ENCODE data around the gene GPC6. TPM values are rescaled to one million over a fixed set of nuclear protein-coding genes. Genes with fewer than 3 reads are reported as not detected.

The GPC6 gene
- total RNA-seq, 1 donor from 2014 or later: 8.4 TPM

DNA sequence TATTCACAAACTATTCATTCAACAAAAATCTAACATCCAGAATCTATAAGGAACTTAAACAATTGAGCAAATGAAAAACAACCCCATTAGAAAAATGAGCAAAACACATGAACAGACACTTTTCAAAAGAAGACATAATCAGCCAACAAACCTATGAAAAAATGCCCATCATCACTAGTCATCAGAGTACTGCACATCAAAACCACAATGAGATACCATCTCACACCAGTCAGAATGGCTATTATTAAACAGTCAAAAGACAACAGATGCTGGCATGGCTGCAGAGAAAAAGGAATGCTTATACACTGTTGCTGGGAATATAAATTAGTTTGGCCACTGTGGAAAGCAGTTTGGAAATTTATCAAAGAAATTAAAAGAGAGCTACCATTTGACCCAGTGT is 487.6 kb downstream of the GPC6 start:
- DNase-seq: no peak
- intact Hi-C loops (cut with DNase I): no loop called here
- TF ChIP-seq, protein P1, sequence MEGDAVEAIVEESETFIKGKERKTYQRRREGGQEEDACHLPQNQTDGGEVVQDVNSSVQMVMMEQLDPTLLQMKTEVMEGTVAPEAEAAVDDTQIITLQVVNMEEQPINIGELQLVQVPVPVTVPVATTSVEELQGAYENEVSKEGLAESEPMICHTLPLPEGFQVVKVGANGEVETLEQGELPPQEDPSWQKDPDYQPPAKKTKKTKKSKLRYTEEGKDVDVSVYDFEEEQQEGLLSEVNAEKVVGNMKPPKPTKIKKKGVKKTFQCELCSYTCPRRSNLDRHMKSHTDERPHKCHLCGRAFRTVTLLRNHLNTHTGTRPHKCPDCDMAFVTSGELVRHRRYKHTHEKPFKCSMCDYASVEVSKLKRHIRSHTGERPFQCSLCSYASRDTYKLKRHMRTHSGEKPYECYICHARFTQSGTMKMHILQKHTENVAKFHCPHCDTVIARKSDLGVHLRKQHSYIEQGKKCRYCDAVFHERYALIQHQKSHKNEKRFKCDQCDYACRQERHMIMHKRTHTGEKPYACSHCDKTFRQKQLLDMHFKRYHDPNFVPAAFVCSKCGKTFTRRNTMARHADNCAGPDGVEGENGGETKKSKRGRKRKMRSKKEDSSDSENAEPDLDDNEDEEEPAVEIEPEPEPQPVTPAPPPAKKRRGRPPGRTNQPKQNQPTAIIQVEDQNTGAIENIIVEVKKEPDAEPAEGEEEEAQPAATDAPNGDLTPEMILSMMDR (IDR thresholded peaks at IDR 0.05): no peak
- H3K36me3 ChIP-seq: no peaks in the 10 kb centered on the region
- H3K9me3 ChIP-seq: peaks cover 4% of the 10 kb centered on the region
- H3K27me3 ChIP-seq: no peaks in the 10 kb centered on the region
- no peak overlapping the region for H3K4me3 ChIP-seq
- no peaks in the 10 kb centered on the region for H3K4me1 ChIP-seq
- no peak overlapping the region for H3K27ac ChIP-seq
- no peak for ATAC-seq

DNA sequence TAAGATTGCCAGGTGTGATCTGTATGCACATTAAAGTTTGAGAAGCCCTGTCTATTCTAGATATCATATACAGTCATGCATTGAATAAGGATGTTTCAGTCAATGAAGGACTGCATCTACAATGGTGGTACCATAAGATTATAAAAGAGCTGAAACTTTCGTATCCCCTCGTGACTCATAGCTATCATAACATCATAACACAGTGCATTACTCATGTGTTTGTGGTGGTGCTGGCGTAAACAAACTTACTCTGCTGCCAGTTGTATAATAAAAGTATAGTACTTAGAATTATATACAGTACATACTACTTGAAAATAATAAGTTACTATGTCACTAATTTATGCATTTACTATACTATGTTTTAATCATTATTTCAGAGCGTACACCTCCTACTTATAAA is 489.3 kb downstream of the GPC6 start:
- Histone ChIP-seq H3K36me3 (no peaks in the 10 kb centered on the region), H3K4me3 (no peak overlapping the region), H3K4me1 (no peaks in the 10 kb centered on the region), H3K27me3 (no peaks in the 10 kb centered on the region), H3K9me3 (peaks cover 4% of the 10 kb centered on the region), H3K27ac (no peak overlapping the region)
- no peak for ATAC-seq
- DNase-seq: no peak
- intact Hi-C loops (cut with DNase I): no loop called here
- TF ChIP-seq, protein P1 (IDR thresholded peaks at IDR 0.05): no peak

DNA sequence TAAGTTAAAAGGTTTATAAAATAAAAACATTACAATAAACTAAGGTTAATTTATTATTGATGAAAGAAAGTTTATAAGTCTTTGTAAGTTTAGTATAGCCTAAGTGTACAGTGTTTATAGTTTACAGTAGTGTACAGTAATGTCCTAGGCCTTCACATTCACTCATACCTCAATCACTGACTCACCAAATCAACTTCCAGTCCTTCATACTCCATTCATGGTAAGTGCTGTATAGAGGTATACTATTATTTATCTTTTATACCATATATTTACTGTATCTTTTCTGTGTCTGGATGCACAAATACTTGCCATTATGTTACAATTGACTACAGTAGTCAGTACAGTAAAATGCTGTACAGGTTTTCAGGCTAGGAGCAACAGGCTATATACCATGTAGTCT is 490.0 kb downstream of the GPC6 start:
- TF ChIP-seq, protein P1 (IDR thresholded peaks at IDR 0.05): no peak
- intact Hi-C loops (cut with DNase I): no loop called here
- Histone ChIP-seq H3K27ac (no peak overlapping the region), H3K27me3 (no peaks in the 10 kb centered on the region), H3K36me3 (no peaks in the 10 kb centered on the region), H3K4me1 (no peaks in the 10 kb centered on the region), H3K9me3 (peaks cover 4% of the 10 kb centered on the region), H3K4me3 (no peak overlapping the region)
- no peak for ATAC-seq
- no peak for DNase-seq

DNA sequence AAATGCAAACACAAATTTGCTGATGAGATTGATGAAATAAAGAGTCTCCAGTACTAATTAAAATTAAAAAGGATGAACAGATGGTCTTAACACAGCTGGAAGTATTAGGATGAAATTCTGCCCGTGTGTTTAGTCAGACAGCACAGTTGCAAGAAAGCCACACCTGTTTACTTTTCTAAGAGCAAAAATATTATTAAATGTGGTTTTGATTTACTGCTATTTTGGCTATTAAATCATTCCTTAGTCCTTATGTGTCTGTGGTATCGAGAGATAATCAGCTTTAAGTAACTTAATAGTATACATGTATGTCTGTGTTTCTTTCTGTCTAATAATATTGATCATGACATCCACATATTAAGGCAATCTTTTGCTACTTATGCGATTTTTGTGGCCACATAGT is 494.9 kb downstream of the GPC6 start:
- TF ChIP-seq, protein P1 (IDR thresholded peaks at IDR 0.05): no peak
- H3K4me3 ChIP-seq: no peak overlapping the region
- ATAC-seq: no peak
- H3K9me3 ChIP-seq: no peaks in the 10 kb centered on the region
- H3K27ac ChIP-seq: no peak overlapping the region
- intact Hi-C loops (cut with DNase I): no loop called here
- no peaks in the 10 kb centered on the region for H3K27me3 ChIP-seq
- no peaks in the 10 kb centered on the region for H3K4me1 ChIP-seq
- DNase-seq: no peak
- H3K36me3 ChIP-seq: no peaks in the 10 kb centered on the region

DNA sequence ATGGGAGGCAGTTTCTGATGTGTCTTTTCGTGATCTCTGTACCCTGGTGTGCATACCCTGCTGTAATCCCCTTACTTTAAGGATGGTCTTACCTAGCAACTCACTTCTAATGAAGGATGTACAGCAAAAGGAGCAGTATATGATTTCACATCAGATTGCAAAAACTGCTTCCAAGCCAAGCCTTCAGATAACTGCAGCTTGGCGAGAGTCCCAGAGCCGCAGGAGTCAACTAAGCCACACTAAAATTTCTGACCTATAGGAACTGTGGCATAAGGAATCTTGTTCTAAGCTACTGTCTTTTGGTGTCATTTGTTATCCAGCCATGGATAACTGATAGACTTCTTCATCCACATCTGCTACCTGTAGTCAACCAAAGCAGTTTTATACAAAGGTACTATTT is 496.7 kb downstream of the GPC6 start:
- no peak for ATAC-seq
- DNase-seq: no peak
- TF ChIP-seq, protein P1 (IDR thresholded peaks at IDR 0.05): no peak
- H3K9me3 ChIP-seq: no peaks in the 10 kb centered on the region
- H3K36me3 ChIP-seq: no peaks in the 10 kb centered on the region
- no peak overlapping the region for H3K27ac ChIP-seq
- no peaks in the 10 kb centered on the region for H3K4me1 ChIP-seq
- intact Hi-C loops (cut with DNase I): no loop called here
- H3K27me3 ChIP-seq: no peaks in the 10 kb centered on the region
- no peak overlapping the region for H3K4me3 ChIP-seq

DNA sequence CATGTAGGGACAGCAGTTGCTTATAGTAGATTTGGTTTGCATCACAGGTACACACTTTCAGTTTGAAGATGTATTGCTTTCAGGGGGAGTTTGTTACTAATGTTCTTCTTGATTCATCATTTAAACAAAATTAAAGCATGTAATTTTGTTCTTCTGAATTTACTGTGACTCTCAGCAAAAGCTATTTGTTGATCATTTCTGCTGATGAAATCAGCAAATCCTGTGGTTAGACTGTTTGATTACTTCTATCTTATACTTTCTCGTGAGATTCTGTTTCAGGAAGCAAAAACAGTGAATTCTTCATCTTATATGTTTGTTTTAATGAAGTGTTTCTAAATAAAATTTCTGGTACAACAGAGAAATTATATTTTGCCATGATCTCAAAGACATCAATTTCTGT is 497.6 kb downstream of the GPC6 start:
- H3K4me3 ChIP-seq: no peak overlapping the region
- H3K9me3 ChIP-seq: no peaks in the 10 kb centered on the region
- DNase-seq: no peak
- no peak for ATAC-seq
- H3K4me1 ChIP-seq: no peaks in the 10 kb centered on the region
- H3K27me3 ChIP-seq: no peaks in the 10 kb centered on the region
- TF ChIP-seq, protein P1 (IDR thresholded peaks at IDR 0.05): no peak
- no peak overlapping the region for H3K27ac ChIP-seq
- H3K36me3 ChIP-seq: no peaks in the 10 kb centered on the region
- intact Hi-C loops (cut with DNase I): no loop called here

Measured in upper lobe of right lung (tissue), 1 donor.